Testis (tissue), 2 donors: ENCODE measurements around the gene EFNA3.

Experiments used
- CTCF ChIP-seq, 3 experiments: fragments of 450-650 bp in 2 of 3; fragments of 200-600 bp in 1 of 3; sonication (generic) in 1 of 3; IDR thresholded peaks; one replicate each; pipeline ENCODE4 v1.5.1; 2016 to 2019; ENCODE audit warnings: antibody characterized with exemption in 3 of 3, mild to moderate bottlenecking in 2 of 3, moderate library complexity in 1 of 3
- POLR2A ChIP-seq: fragments of 450-650 bp; IDR thresholded peaks from one replicate; pipeline ENCODE4 v1.6.1; 2017; ENCODE audit warnings: antibody characterized with exemption, mild to moderate bottlenecking, moderate library complexity

DNA sequence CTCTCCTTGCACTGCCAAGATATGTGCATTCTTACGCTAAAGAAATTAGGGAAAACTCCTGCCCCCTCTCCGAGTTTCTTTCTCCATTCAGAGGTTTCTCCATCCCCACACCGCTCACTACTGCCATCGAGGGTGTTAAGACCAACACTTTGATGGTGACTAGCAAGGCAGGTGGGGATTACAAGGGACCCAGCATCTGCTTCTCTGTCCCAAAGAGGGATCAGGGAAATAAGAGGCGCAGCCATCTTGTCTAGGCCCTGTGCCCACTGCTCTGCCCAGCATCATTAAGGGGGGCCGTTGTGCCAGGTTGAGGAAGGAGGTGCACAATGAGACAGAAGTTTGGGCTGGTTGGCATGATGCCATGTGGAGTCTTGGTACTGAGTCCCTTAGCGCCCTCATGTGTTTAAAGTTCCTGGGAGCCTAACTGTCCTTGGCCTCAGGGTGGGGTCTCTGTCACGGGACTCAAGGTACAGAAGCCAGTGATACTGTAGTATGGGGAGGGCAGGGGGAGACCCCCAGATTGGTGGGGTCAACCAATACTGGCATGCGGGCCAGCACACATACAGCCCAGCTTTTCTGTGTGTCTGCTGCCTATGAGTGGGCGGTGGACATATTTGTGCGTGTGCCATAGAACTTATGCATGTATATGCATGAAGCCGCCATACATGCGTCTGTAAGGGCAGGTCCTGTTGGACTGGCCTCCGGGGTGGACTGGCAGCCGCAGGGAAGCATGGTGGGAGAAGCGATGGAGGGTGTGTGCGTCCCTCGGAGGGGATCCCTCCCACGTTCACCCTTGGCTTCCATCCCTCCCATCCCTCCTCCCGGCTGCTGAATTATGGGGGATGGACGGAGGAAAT lies 5.5 kb downstream of the EFNA3 start:
- TF ChIP-seq CTCF (IDR thresholded peaks at IDR 0.05) (no peak), POLR2A (no peak)
